Fibroblast of villous mesenchyme (primary cell): ENCODE measurements around the gene CDH13. TPM values are rescaled to one million over a fixed set of nuclear protein-coding genes. Genes with fewer than 3 reads are reported as not detected.

Experiments used
- DNase-seq: peaks from one replicate; pipeline ENCODE4 v3.0.0-alpha.2; 2010; ENCODE audit warnings: low read depth
- H3K4me3 ChIP-seq: 2 replicates; pipeline ENCODE4 v1.5.1; 2011; ENCODE audit warnings: low read depth, mild to moderate bottlenecking, low read length
- total RNA-seq: library from RNA; depleted of rRNA; stranded (reverse); fragments of >200 nt; gene quantifications from 2 replicates; pipeline ENCODE4 v1.2.3, GENCODE V29; 2012
- TF ChIP-seq, protein P1 (sequence below): IDR thresholded peaks from 2 replicates; pipeline ENCODE4 v1.5.1; 2012; ENCODE audit warnings: low read depth, mild to moderate bottlenecking, low read length; ENCODE audit not compliant: insufficient read depth

The CDH13 gene
- total RNA-seq, 1 donor, result 47.5 TPM

DNA sequence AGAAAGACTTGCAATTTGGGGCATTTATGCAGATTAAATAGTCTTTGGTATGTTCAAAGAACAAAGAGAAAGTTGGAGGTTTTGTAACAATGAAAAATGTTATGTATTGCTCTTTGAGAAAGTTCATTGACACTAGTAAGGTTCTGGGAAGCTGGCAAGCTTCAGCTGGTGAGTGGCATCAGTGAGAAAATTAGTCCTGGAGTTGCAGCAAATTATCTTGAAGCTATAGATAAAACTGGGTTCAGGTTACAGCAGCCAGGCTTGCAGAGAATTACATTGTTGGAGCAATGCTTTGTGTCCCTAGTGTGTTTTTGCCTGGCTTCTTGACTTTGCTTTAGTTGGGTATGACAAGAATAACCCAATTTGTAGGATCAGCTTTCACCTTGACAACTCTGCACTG, 221.2 kb downstream of the CDH13 start:
- no peak for DNase-seq
- TF ChIP-seq, protein P1, sequence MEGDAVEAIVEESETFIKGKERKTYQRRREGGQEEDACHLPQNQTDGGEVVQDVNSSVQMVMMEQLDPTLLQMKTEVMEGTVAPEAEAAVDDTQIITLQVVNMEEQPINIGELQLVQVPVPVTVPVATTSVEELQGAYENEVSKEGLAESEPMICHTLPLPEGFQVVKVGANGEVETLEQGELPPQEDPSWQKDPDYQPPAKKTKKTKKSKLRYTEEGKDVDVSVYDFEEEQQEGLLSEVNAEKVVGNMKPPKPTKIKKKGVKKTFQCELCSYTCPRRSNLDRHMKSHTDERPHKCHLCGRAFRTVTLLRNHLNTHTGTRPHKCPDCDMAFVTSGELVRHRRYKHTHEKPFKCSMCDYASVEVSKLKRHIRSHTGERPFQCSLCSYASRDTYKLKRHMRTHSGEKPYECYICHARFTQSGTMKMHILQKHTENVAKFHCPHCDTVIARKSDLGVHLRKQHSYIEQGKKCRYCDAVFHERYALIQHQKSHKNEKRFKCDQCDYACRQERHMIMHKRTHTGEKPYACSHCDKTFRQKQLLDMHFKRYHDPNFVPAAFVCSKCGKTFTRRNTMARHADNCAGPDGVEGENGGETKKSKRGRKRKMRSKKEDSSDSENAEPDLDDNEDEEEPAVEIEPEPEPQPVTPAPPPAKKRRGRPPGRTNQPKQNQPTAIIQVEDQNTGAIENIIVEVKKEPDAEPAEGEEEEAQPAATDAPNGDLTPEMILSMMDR, result no peak
- H3K4me3 ChIP-seq, result no peak overlapping the region

DNA sequence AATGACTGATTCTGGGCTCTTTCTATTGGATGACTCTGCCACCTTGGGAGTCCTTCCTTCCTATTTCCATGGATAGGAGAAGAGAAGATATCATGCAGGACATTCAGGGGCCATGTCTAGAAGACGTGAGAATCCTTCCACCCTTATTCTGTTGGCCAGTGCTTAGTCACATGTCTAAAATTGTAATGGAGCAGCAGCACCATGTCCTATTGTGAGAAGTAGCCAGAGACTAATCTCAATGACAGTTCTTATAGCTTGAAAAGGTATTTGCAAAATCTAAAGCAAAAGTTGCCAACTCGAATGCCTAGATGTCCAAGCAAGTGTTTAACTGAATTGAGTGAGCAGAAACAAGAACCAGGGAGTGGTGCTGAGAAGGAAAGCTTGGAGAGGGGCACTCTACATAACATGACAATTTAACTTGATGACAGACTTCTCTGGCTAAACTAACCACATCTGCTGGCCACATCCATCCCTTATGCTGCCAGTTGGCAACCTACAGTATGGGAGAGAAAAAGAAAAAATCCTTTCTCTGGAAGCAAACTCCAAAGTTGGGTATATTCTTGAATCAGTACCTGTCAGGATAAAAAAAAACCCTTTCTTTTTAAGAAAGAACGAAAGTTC, 225.7 kb downstream of the CDH13 start:
- TF ChIP-seq, protein P1, result no peak
- no peak overlapping the region for H3K4me3 ChIP-seq
- no peak for DNase-seq

DNA sequence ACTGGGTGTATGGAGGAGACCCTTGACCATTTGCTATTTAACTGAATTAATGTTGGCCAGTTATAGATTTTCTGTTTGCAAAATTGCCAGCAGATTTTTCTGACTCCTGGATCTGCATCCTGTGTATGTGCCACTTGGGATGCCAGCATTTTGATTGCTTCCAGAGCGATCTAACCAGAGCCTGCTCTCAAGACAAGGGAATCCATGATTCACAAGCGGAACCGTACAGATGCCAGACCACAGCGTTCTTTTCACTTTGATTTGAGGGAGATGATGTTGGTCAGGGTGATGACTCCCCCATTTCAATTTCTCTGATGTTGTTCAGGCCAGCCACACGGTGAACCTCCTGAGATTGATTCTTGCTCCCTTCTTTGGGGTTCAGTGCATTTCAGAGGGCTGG, 228.7 kb downstream of the CDH13 start:
- H3K4me3 ChIP-seq, result no peak overlapping the region
- TF ChIP-seq, protein P1, result no peak
- DNase-seq, result no peak

DNA sequence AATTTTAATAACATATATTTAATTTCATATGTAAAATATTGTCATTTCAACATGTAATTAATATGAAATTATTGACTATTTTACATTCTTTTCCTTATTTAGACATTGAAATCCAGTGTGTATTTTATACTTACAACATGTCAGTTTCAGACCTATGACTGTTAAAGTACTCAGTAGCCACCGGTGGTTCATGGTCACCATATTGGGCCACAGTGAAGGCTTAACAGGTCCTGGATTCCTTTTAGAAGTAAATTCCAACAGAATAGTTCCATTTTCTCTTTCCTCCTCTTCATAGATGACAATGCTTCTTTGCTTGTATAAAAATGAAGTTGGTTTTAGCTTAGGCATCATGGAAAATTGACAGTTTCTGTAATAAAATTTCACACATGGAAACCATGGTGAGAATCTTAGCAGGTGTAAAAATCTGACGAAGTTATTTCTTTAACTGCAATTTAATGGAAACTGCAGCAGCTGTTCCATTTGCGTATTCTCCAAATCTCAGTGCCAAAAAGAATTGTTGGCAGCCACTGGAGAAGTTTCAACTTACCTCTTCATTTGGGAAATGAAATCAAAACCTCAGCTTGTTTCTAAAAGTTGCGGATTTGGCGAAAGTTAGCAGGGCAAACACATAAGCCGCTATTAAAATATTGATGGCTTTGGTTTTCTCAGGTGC, 231.1 kb downstream of the CDH13 start:
- TF ChIP-seq, protein P1, result no peak
- H3K4me3 ChIP-seq, result no peak overlapping the region
- no peak for DNase-seq

DNA sequence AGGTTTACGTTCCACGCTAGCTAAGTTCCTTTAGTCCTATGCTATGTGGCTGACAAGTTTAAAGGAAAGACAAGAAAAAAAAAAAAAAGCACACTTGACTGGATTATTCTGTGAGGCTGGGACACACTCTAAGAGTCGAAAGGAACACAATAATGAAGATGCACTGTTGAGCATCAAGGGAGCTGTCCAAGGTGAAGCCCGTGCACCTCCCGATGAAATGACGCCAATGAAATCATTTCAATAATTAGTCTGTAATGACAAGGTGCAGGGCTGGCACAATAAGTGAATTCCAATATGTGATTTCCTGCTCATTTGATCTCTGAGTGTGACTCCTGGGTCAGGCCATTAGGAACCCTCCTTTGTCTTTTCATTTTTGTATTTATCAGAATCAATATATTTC, 232.9 kb downstream of the CDH13 start:
- TF ChIP-seq, protein P1, result no peak
- DNase-seq, result no peak
- H3K4me3 ChIP-seq, result no peak overlapping the region

DNA sequence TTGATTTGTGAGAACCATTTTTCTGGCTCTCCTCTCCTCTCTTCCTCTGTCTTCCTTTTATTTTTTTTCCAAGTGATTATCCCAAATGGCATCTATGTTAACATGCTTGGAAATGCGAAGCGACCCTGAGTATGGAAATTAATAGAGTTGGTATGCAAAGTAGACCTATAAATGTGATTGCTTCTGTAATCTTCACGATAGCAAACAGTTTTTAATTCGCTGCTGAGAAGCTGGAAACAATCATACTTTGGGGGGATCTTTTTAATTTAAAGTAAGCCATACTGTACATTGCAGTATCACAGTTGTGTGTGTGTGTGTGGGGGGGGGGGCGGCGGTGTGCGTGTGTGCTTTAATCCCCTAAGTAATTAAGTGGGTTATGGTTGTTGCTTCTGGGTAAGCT, 233.3 kb downstream of the CDH13 start:
- H3K4me3 ChIP-seq, result no peak overlapping the region
- TF ChIP-seq, protein P1, result no peak
- no peak for DNase-seq
